Stimulated activated CD4-positive, alpha-beta T cell treated with anti-CD3 and anti-CD28 coated beads, TNF-alpha, amount 100 ng/mL, for 4 hours (primary cell): ENCODE data around the gene MAD2L2.
A peak's percentile ranks its signal among the peaks of the same experiment; 100 is the strongest.

Source experiments
- DNase-seq, 3 experiments: peaks; one replicate each; pipeline ENCODE4 v3.0.0-alpha.2; 2020; ENCODE audit warnings: low read depth in 3 of 3

MAD2L2 gene

GRCh38 chr1:11704691-11705475 lies 23.9 kb upstream of the MAD2L2 start:
- DNase-seq: no peak

- DNase-seq: no peak
These were observed 23.2 kb upstream of the MAD2L2 start for GRCh38 chr1:11704194-11704529.

- no peak for DNase-seq
These were observed 22.6 kb upstream of the MAD2L2 start for GRCh38 chr1:11703357-11704193.

GRCh38 chr1:11701981-11702803 lies 21.2 kb upstream of the MAD2L2 start:
- DNase-seq: no peak

GRCh38 chr1:11701551-11701961 lies 20.6 kb upstream of the MAD2L2 start:
- no peak for DNase-seq

GRCh38 chr1:11700601-11701467 lies 19.9 kb upstream of the MAD2L2 start:
- no peak for DNase-seq

GRCh38 chr1:11697893-11698210 lies 16.9 kb upstream of the MAD2L2 start:
- DNase-seq: no peak

- no peak for DNase-seq
These were observed 16.4 kb upstream of the MAD2L2 start for GRCh38 chr1:11697188-11697892.

GRCh38 chr1:11695861-11696260 lies 14.9 kb upstream of the MAD2L2 start:
- no peak for DNase-seq

- no peak for DNase-seq
These were observed 13.0 kb upstream of the MAD2L2 start for GRCh38 chr1:11693917-11694316.

- peak in 1 of 3 experiments; percentile 13 for DNase-seq
These were observed 12.2 kb upstream of the MAD2L2 start for GRCh38 chr1:11693024-11693590.

GRCh38 chr1:11691928-11692711 lies 11.2 kb upstream of the MAD2L2 start:
- DNase-seq: no peak

- DNase-seq: no peak
These were observed 10.5 kb upstream of the MAD2L2 start, which contains the start of gene DRAXIN for GRCh38 chr1:11691302-11691914. TSS of gene DRAXIN (plus strand) at chr1:11691710. CDS start at chr1:11706259, 14,549 bp downstream.

- DNase-seq: no peak
These were observed 9.7 kb upstream of the MAD2L2 start for GRCh38 chr1:11690397-11691301.

- no peak for DNase-seq
These were observed 7.6 kb upstream of the MAD2L2 start for GRCh38 chr1:11688506-11688905.

GRCh38 chr1:11685210-11685752 lies 4.3 kb upstream of the MAD2L2 start:
- no peak for DNase-seq

- DNase-seq: no peak
These were observed 3.1 kb upstream of the MAD2L2 start for GRCh38 chr1:11684070-11684469.

GRCh38 chr1:11682799-11683198 lies 1.9 kb upstream of the MAD2L2 start:
- no peak for DNase-seq
